Prostate gland (tissue), 2 donors: Measurements from ENCODE around the gene UBXN2A.

Source experiments
- POLR2A ChIP-seq: fragments of 450-650 bp; IDR thresholded peaks from one replicate; pipeline ENCODE4 v1.6.1; 2016; ENCODE audit warnings: antibody characterized with exemption, mild to moderate bottlenecking
- POLR2AphosphoS5 ChIP-seq: sonication (generic); formaldehyde crosslinking; IDR thresholded peaks from one replicate; pipeline ENCODE4 v1.6.1; 2017; ENCODE audit warnings: antibody characterized with exemption
- TF ChIP-seq, protein P1 (sequence below), 4 experiments: fragments of 200-600 bp in 2 of 4; fragments of 450-650 bp in 2 of 4; sonication (generic) in 2 of 4; IDR thresholded peaks; 1 replicate in 3 of 4; 2 replicates in 1 of 4; pipeline ENCODE4 v1.5.1; 2016 to 2019; ENCODE audit warnings: antibody characterized with exemption in 4 of 4, mild to moderate bottlenecking in 2 of 4, moderate library complexity in 2 of 4

DNA sequence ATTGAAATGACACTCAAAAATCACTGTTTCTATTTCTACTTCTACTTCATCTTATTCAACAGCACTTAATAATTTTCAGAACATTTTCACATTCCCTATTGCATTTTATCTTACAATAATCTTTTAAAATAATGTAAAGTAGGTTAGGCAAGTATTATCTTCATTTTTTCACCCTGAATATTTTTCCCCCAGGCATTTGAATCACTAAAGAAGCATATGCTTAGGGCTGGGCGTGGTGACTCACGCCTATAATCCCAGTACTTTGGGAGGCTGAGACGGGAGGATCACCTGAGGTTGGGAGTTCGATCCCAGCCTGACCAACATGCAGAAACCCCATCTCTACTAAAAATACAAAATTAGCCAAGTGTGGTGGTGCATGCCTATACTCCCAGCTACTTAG is 100.2 kb downstream of the UBXN2A start:
- TF ChIP-seq POLR2A (no peak), POLR2AphosphoS5 (no peak)
- TF ChIP-seq, protein P1, sequence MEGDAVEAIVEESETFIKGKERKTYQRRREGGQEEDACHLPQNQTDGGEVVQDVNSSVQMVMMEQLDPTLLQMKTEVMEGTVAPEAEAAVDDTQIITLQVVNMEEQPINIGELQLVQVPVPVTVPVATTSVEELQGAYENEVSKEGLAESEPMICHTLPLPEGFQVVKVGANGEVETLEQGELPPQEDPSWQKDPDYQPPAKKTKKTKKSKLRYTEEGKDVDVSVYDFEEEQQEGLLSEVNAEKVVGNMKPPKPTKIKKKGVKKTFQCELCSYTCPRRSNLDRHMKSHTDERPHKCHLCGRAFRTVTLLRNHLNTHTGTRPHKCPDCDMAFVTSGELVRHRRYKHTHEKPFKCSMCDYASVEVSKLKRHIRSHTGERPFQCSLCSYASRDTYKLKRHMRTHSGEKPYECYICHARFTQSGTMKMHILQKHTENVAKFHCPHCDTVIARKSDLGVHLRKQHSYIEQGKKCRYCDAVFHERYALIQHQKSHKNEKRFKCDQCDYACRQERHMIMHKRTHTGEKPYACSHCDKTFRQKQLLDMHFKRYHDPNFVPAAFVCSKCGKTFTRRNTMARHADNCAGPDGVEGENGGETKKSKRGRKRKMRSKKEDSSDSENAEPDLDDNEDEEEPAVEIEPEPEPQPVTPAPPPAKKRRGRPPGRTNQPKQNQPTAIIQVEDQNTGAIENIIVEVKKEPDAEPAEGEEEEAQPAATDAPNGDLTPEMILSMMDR (IDR thresholded peaks at IDR 0.05): no peak
